ENCODE results near the gene LONRF2.

Gene LONRF2

GRCh38 chr2:100244881-100245605 lies 77.3 kb downstream of the LONRF2 start:
- no CpG with 5 or more reads among the region's 6 CpGs for WGBS (ENCODE audit: extremely low coverage, insufficient coverage, low lambda C conversion rate)
- Histone ChIP-seq H3K23ac (ENCODE audit: low read length) (no peak overlapping the region), H3K18ac (ENCODE audit: low read length) (no peak overlapping the region), H3K4me1 (ENCODE audit: control insufficient read depth, low read depth, low read length) (no peaks in the 10 kb centered on the region), H3K79me2 (ENCODE audit: control insufficient read depth, insufficient read depth, low read length) (no peaks in the 10 kb centered on the region), H3K4ac (ENCODE audit: low read depth, low read length) (no peak overlapping the region), H3K36me3 (ENCODE audit: control insufficient read depth, insufficient read depth, low read length) (no peaks in the 10 kb centered on the region), H2BK5ac (ENCODE audit: low read length) (no peak overlapping the region), H2BK15ac (replicated peaks; ENCODE audit: low read depth) (no peak overlapping the region), H4K8ac (ENCODE audit: low read depth, low read length) (no peak overlapping the region), H3K4me3 (ENCODE audit: low read length) (no peak overlapping the region), H3K56ac (ENCODE audit: low read length) (no peak overlapping the region), H3K4me2 (ENCODE audit: low read length) (no peak overlapping the region), H3K27me3 (ENCODE audit: insufficient read depth, low read length, poor library complexity) (no peaks in the 10 kb centered on the region), H4K5ac (ENCODE audit: low read length) (no peak overlapping the region), H3K79me1 (ENCODE audit: low read length) (no peaks in the 10 kb centered on the region), H3K27ac (ENCODE audit: low read depth, low read length) (no peak overlapping the region), H2AK5ac (ENCODE audit: low read length) (no peak overlapping the region), H3K9ac (ENCODE audit: low read length) (no peak overlapping the region), H2BK120ac (ENCODE audit: low read depth, low read length) (no peak overlapping the region)
- no peak for DNase-seq

DNA sequence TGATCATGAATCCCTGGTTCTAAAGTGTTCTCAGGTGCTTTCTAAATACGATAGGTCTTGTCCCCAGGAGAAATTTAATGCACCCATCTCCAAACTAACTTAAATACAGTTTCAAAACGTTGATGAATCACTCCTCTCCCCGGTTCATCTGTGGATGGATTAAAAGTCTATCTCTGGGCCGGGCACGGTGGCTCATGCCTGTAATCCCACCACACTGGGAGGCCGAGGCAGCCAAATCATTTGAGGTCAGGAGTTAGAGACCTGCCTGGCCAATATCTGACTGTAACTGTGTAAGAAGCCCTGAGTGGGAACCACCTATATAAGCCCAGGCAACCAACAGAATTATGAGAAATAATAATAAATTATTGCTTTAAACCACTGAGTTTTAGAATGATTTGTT lies 78.7 kb downstream of the LONRF2 start:
- H3K4me1 ChIP-seq (ENCODE audit: control insufficient read depth, low read depth, low read length): peaks cover 2% of the 10 kb centered on the region
- H2BK5ac ChIP-seq (ENCODE audit: low read length): no peak overlapping the region
- no CpG with 5 or more reads among the region's 6 CpGs for WGBS (ENCODE audit: extremely low coverage, insufficient coverage, low lambda C conversion rate)
- H4K8ac ChIP-seq (ENCODE audit: low read depth, low read length): no peak overlapping the region
- H3K4me3 ChIP-seq (ENCODE audit: low read length): no peak overlapping the region
- H3K79me2 ChIP-seq (ENCODE audit: control insufficient read depth, insufficient read depth, low read length): no peaks in the 10 kb centered on the region
- H2BK120ac ChIP-seq (ENCODE audit: low read depth, low read length): no peak overlapping the region
- H3K18ac ChIP-seq (ENCODE audit: low read length): no peak overlapping the region
- no peak overlapping the region for H3K23ac ChIP-seq (ENCODE audit: low read length)
- no peak overlapping the region for H2BK15ac ChIP-seq (replicated peaks; ENCODE audit: low read depth)
- no peak for DNase-seq
- no peak overlapping the region for H4K5ac ChIP-seq (ENCODE audit: low read length)
- H3K36me3 ChIP-seq (ENCODE audit: control insufficient read depth, insufficient read depth, low read length): no peaks in the 10 kb centered on the region
- no peak overlapping the region for H3K9ac ChIP-seq (ENCODE audit: low read length)
- no peaks in the 10 kb centered on the region for H3K27me3 ChIP-seq (ENCODE audit: insufficient read depth, low read length, poor library complexity)
- no peaks in the 10 kb centered on the region for H3K79me1 ChIP-seq (ENCODE audit: low read length)
- H3K4me2 ChIP-seq (ENCODE audit: low read length): no peak overlapping the region
- H3K56ac ChIP-seq (ENCODE audit: low read length): no peak overlapping the region
- H2AK5ac ChIP-seq (ENCODE audit: low read length): no peak overlapping the region
- no peak overlapping the region for H3K27ac ChIP-seq (ENCODE audit: low read depth, low read length)
- no peak overlapping the region for H3K4ac ChIP-seq (ENCODE audit: low read depth, low read length)

DNA sequence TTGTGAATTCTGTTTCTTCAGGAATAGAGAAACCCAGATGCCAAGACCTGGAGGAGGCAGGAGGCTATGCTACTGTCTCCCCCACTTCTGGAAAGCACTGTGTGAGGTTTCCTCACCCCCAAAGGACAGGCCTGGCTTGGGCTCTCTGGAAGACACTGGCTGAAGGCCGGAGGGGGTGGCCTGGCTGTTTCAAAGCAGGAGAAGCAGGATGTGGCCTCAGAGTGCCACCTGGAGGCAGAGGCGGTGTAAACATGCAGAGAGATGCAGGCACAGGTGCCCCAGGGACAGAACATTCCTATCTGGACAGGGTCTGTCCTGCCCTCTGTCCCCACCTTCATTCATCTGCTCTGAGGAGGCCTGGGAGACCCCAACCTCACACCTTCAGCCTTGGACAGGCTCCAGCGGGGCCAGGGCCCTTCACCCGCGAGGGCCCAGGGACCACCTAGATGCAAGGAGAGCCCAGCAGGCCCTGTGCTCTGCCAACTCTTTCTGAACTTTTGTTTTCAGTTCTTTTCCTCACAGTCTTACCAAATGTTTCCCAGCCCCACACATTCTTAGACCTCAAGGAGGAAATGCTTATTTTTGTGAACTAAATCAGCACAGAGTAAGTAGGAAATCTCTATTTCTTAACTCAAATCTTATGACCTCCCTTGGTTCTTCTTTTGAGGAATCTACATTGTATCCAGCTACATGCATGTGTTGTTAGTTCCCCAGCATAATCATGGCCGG lies 79.2 kb downstream of the LONRF2 start:
- no peak overlapping the region for H2BK120ac ChIP-seq (ENCODE audit: low read depth, low read length)
- no peak overlapping the region for H2AK5ac ChIP-seq (ENCODE audit: low read length)
- H3K23ac ChIP-seq (ENCODE audit: low read length): no peak overlapping the region
- no peaks in the 10 kb centered on the region for H3K36me3 ChIP-seq (ENCODE audit: control insufficient read depth, insufficient read depth, low read length)
- no peak overlapping the region for H4K8ac ChIP-seq (ENCODE audit: low read depth, low read length)
- no peak overlapping the region for H2BK15ac ChIP-seq (replicated peaks; ENCODE audit: low read depth)
- peak; percentile 80 for DNase-seq
- no peaks in the 10 kb centered on the region for H3K27me3 ChIP-seq (ENCODE audit: insufficient read depth, low read length, poor library complexity)
- H3K9ac ChIP-seq (ENCODE audit: low read length): no peak overlapping the region
- H3K4me1 ChIP-seq (ENCODE audit: control insufficient read depth, low read depth, low read length): peaks cover 2% of the 10 kb centered on the region
- no peaks in the 10 kb centered on the region for H3K79me1 ChIP-seq (ENCODE audit: low read length)
- no peak overlapping the region for H3K4me3 ChIP-seq (ENCODE audit: low read length)
- no peak overlapping the region for H3K4ac ChIP-seq (ENCODE audit: low read depth, low read length)
- no peak overlapping the region for H3K56ac ChIP-seq (ENCODE audit: low read length)
- H3K27ac ChIP-seq (ENCODE audit: low read depth, low read length): no peak overlapping the region
- no peak overlapping the region for H2BK5ac ChIP-seq (ENCODE audit: low read length)
- no CpG with 5 or more reads among the region's 6 CpGs for WGBS (ENCODE audit: extremely low coverage, insufficient coverage, low lambda C conversion rate)
- no peak overlapping the region for H3K18ac ChIP-seq (ENCODE audit: low read length)
- H3K79me2 ChIP-seq (ENCODE audit: control insufficient read depth, insufficient read depth, low read length): no peaks in the 10 kb centered on the region
- H4K5ac ChIP-seq (ENCODE audit: low read length): no peak overlapping the region
- no peak overlapping the region for H3K4me2 ChIP-seq (ENCODE audit: low read length)

- Histone ChIP-seq H4K5ac (ENCODE audit: low read length) (no peak overlapping the region), H3K79me1 (ENCODE audit: low read length) (no peaks in the 10 kb centered on the region), H3K18ac (ENCODE audit: low read length) (no peak overlapping the region), H2AK5ac (ENCODE audit: low read length) (no peak overlapping the region), H3K27ac (ENCODE audit: low read depth, low read length) (no peak overlapping the region), H3K36me3 (ENCODE audit: control insufficient read depth, insufficient read depth, low read length) (no peaks in the 10 kb centered on the region), H3K9ac (ENCODE audit: low read length) (no peak overlapping the region), H2BK120ac (ENCODE audit: low read depth, low read length) (no peak overlapping the region), H4K8ac (ENCODE audit: low read depth, low read length) (no peak overlapping the region), H3K4me3 (ENCODE audit: low read length) (no peak overlapping the region), H2BK5ac (ENCODE audit: low read length) (no peak overlapping the region), H3K23ac (ENCODE audit: low read length) (no peak overlapping the region), H3K4me1 (ENCODE audit: control insufficient read depth, low read depth, low read length) (peaks cover 2% of the 10 kb centered on the region), H3K79me2 (ENCODE audit: control insufficient read depth, insufficient read depth, low read length) (no peaks in the 10 kb centered on the region), H3K4me2 (ENCODE audit: low read length) (no peak overlapping the region), H2BK15ac (replicated peaks; ENCODE audit: low read depth) (no peak overlapping the region), H3K27me3 (ENCODE audit: insufficient read depth, low read length, poor library complexity) (no peaks in the 10 kb centered on the region), H3K4ac (ENCODE audit: low read depth, low read length) (no peak overlapping the region), H3K56ac (ENCODE audit: low read length) (no peak overlapping the region)
- WGBS (ENCODE audit: extremely low coverage, insufficient coverage, low lambda C conversion rate): no CpG with 5 or more reads among the region's 11 CpGs
- peak; percentile 19 for DNase-seq
Measured at GRCh38 chr2:100242476-100242875, 79.8 kb downstream of the LONRF2 start.

DNA sequence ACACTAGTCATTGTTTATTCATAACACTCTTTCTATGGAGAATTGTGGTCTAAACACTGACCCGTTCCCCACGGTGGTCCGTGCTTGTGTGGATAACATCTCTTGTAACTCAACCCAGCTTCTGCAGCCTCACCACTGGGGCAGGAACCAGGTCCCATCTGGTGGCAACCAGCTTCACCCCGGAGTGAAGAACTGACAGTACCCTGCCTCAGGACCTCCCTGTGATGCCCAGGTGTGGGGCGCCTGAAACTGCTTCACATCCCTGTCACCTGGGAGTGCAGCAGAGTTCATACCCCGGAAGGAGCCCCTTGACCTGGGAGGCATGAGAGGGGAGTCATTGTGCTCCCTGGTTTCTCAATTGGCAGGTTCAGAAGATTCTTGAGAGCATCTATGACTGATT lies 81.1 kb downstream of the LONRF2 start:
- Histone ChIP-seq H2BK15ac (replicated peaks; ENCODE audit: low read depth) (no peak overlapping the region), H3K4me3 (ENCODE audit: low read length) (no peak overlapping the region), H4K5ac (ENCODE audit: low read length) (no peak overlapping the region), H3K36me3 (ENCODE audit: control insufficient read depth, insufficient read depth, low read length) (no peaks in the 10 kb centered on the region), H3K56ac (ENCODE audit: low read length) (no peak overlapping the region), H4K8ac (ENCODE audit: low read depth, low read length) (no peak overlapping the region), H3K27ac (ENCODE audit: low read depth, low read length) (no peak overlapping the region), H3K4me1 (ENCODE audit: control insufficient read depth, low read depth, low read length) (peaks cover 4% of the 10 kb centered on the region), H3K18ac (ENCODE audit: low read length) (no peak overlapping the region), H3K79me1 (ENCODE audit: low read length) (no peaks in the 10 kb centered on the region), H3K4me2 (ENCODE audit: low read length) (no peak overlapping the region), H2AK5ac (ENCODE audit: low read length) (no peak overlapping the region), H3K23ac (ENCODE audit: low read length) (no peak overlapping the region), H3K79me2 (ENCODE audit: control insufficient read depth, insufficient read depth, low read length) (no peaks in the 10 kb centered on the region), H3K9ac (ENCODE audit: low read length) (no peak overlapping the region), H3K27me3 (ENCODE audit: insufficient read depth, low read length, poor library complexity) (no peaks in the 10 kb centered on the region), H2BK120ac (ENCODE audit: low read depth, low read length) (no peak overlapping the region), H2BK5ac (ENCODE audit: low read length) (no peak overlapping the region), H3K4ac (ENCODE audit: low read depth, low read length) (no peak overlapping the region)
- DNase-seq: no peak
- no CpG with 5 or more reads among the region's 6 CpGs for WGBS (ENCODE audit: extremely low coverage, insufficient coverage, low lambda C conversion rate)
